CD4-positive, alpha-beta memory T cell (primary cell): Measurements from ENCODE around the gene TMEM62. TPM values are rescaled to one million over a fixed set of nuclear protein-coding genes. Genes with fewer than 3 reads are reported as not detected.
A peak's percentile ranks its signal among the peaks of the same experiment; 100 is the strongest.

Experiments
- CTCF ChIA-PET: fragments of 350-600 bp; sonication (Branson Sonifier 250); formaldehyde crosslinking; loops from one replicate; lab custom pipeline; 2021; ENCODE audit warnings: inconsistent platforms; ENCODE audit not compliant: partially characterized antibody; lab: Charles Lee
- POLR2A ChIA-PET: fragments of 350-600 bp; sonication (Branson Sonifier 250); formaldehyde crosslinking; loops from one replicate; lab custom pipeline; 2021; ENCODE audit not compliant: partially characterized antibody; lab: Charles Lee
- DNase-seq, 5 donors: peaks; one replicate each; pipeline versions ENCODE4 v3.0.0 to v3.0.0-alpha.2; 2020 to 2022; ENCODE audit warnings: mixed read lengths in 1 of 5
- H3K27ac ChIP-seq: one replicate; pipeline ENCODE4 v1.7.0; 2013; ENCODE audit warnings: low read depth, low read length
- H3K27me3 ChIP-seq: 2 replicates; pipeline ENCODE4 v1.7.0; 2013; ENCODE audit warnings: mild to moderate bottlenecking, low read length, moderate library complexity; ENCODE audit not compliant: insufficient read depth
- H3K36me3 ChIP-seq: 2 replicates; pipeline ENCODE4 v1.7.0; 2013; ENCODE audit warnings: mild to moderate bottlenecking, low read length, moderate library complexity; ENCODE audit not compliant: insufficient read depth
- H3K4me1 ChIP-seq: 2 replicates; pipeline ENCODE4 v1.7.0; 2013; ENCODE audit warnings: mild to moderate bottlenecking, low read length, moderate library complexity; ENCODE audit not compliant: insufficient read depth
- H3K4me3 ChIP-seq, 2 donors: one replicate each; pipeline ENCODE4 v1.7.0; 2013; ENCODE audit warnings: low read length in 2 of 2, mild to moderate bottlenecking in 1 of 2
- H3K9me3 ChIP-seq, 2 donors: one replicate each; pipeline ENCODE4 v1.7.0; 2013; ENCODE audit warnings: low read length in 2 of 2, control low read depth in 1 of 2; ENCODE audit not compliant: control insufficient read depth in 1 of 2
- H3K27ac Mint-ChIP-seq, 7 donors: one replicate each; pipeline ENCODE4 v1.8.0; 2020 to 2021; ENCODE audit warnings: mixed read lengths in 7 of 7, mild to moderate bottlenecking in 6 of 7, inconsistent platforms in 3 of 7, moderate library complexity in 3 of 7
- H3K27me3 Mint-ChIP-seq, 2 donors: one replicate each; pipeline ENCODE4 v1.8.0; 2020 to 2021; ENCODE audit warnings: mixed read lengths in 2 of 2
- H3K36me3 Mint-ChIP-seq, 2 donors: one replicate each; pipeline ENCODE4 v1.8.0; 2020 to 2021; ENCODE audit warnings: mixed read lengths in 2 of 2, inconsistent platforms in 1 of 2, mild to moderate bottlenecking in 1 of 2
- H3K4me1 Mint-ChIP-seq, 4 donors: one replicate each; pipeline ENCODE4 v1.8.0; 2020 to 2021; ENCODE audit warnings: mixed read lengths in 4 of 4, mild to moderate bottlenecking in 1 of 4
- H3K4me3 Mint-ChIP-seq, 8 donors: one replicate each; pipeline ENCODE4 v1.8.0; 2020 to 2021; ENCODE audit warnings: mixed read lengths in 8 of 8, mild to moderate bottlenecking in 7 of 8, moderate library complexity in 6 of 8, inconsistent platforms in 3 of 8
- H3K9me3 Mint-ChIP-seq, 8 donors: one replicate each; pipeline ENCODE4 v1.8.0; 2020 to 2021; ENCODE audit warnings: mixed read lengths in 8 of 8, mild to moderate bottlenecking in 5 of 8, inconsistent platforms in 3 of 8, moderate library complexity in 1 of 8
- intact Hi-C: fragments of 100-400 bp; cut with micrococcal nuclease; formaldehyde crosslinking; loops from one replicate; pipeline ENCODE4 v1.15.1; 2023
- polyA plus RNA-seq, 2 donors: library from polyadenylated mRNA; unstranded; fragments of 300-500 nt; fragmentation: Illumina TruSeq; gene quantifications; one replicate each; pipeline ENCODE4 v1.2.3, GENCODE V29; 2021
- total RNA-seq, 2 experiments: library from RNA; stranded (reverse); gene quantifications; one replicate each; pipeline ENCODE4 v1.2.3, GENCODE V29; 2021

The TMEM62 gene
- total and polyA plus RNA-seq, 4 experiments from 2014 or later, result 3.2 to 17.4 (median 12.1) TPM

GRCh38 chr15:43132830-43133429 is 456 bp upstream of the TMEM62 start:
- ChIA-PET POLR2A (interaction anchor here (0.6 to 2.4 kb wide), 7 partner anchors 11 to 1731 kb away, joined by 3 to 7 read pairs (median 3); partner anchors contain the start of genes CCNDBP1, NDUFAF1 and UBR1), CTCF (no interaction called here)
- Mint-ChIP-seq H3K9me3 (peaks cover 0 to 10% (median 5%) of the 10 kb centered on the region in 8 donors), H3K4me1 (peaks cover 11 to 30% (median 20%) of the 10 kb centered on the region in 4 donors), H3K36me3 (peaks cover 18 to 22% of the 10 kb centered on the region in 2 donors), H3K27ac (peak overlapping the region; percentile 83 to 97 (median 94)), H3K4me3 (peak overlapping the region; percentile 87 to 98 (median 92)), H3K27me3 (peaks cover 2 to 4% of the 10 kb centered on the region in 2 donors)
- H3K36me3 ChIP-seq, result peaks cover 6% of the 10 kb centered on the region
- intact Hi-C loops, result loop anchor here (1.0 to 5.0 kb wide), 3 partner anchors 10 to 54 kb away; partner anchors contain the start of genes CCNDBP1 and UBR1
- H3K9me3 ChIP-seq, result no peaks in the 10 kb centered on the region
- no peaks in the 10 kb centered on the region for H3K27me3 ChIP-seq
- H3K4me3 ChIP-seq, result peak overlapping the region; percentile 81 to 88
- DNase-seq, result no peak
- peak overlapping the region; percentile 72 for H3K27ac ChIP-seq
- peaks cover 18% of the 10 kb centered on the region for H3K4me1 ChIP-seq

GRCh38 chr15:43134157-43134635 is 810 bp downstream of the TMEM62 start:
- peak overlapping the region; percentile 81 to 88 for H3K4me3 ChIP-seq
- peaks cover 18% of the 10 kb centered on the region for H3K4me1 ChIP-seq
- ChIA-PET POLR2A (interaction anchor here (1.0 to 2.4 kb wide), 5 partner anchors 12 to 1732 kb away, joined by 3 to 7 read pairs (median 7); partner anchors contain the start of genes CCNDBP1, NDUFAF1 and UBR1), CTCF (interaction anchor here (1.1 kb wide), 1 partner anchor 61 kb away, joined by 3 read pairs; no protein-coding TSS in a partner anchor)
- Mint-ChIP-seq H3K4me3 (peak overlapping the region; percentile 90 to 96 (median 92)), H3K4me1 (peaks cover 11 to 30% (median 22%) of the 10 kb centered on the region in 4 donors), H3K27me3 (peaks cover 0 to 2% of the 10 kb centered on the region in 2 donors), H3K27ac (peak overlapping the region; percentile 77 to 94 (median 92)), H3K36me3 (peaks cover 23 to 32% of the 10 kb centered on the region in 2 donors), H3K9me3 (peaks cover 0 to 3% (median 0%) of the 10 kb centered on the region in 8 donors)
- H3K27ac ChIP-seq, result peak overlapping the region; percentile 72
- intact Hi-C loops, result loop anchor here (5.0 kb wide), 1 partner anchor 53 kb away; the partner anchor contains the start of gene CCNDBP1
- no peaks in the 10 kb centered on the region for H3K9me3 ChIP-seq
- no peaks in the 10 kb centered on the region for H3K27me3 ChIP-seq
- DNase-seq, result peak in 1 of 5 donors; percentile 41
- peaks cover 10% of the 10 kb centered on the region for H3K36me3 ChIP-seq

GRCh38 chr15:43135351-43135750 is 2.0 kb downstream of the TMEM62 start:
- Histone ChIP-seq H3K4me1 (peaks cover 18% of the 10 kb centered on the region), H3K27me3 (no peaks in the 10 kb centered on the region), H3K36me3 (peaks cover 14% of the 10 kb centered on the region), H3K4me3 (no peak overlapping the region), H3K9me3 (no peaks in the 10 kb centered on the region), H3K27ac (no peak overlapping the region)
- Mint-ChIP-seq H3K36me3 (peaks cover 31 to 44% of the 10 kb centered on the region in 2 donors), H3K4me1 (peaks cover 11 to 30% (median 22%) of the 10 kb centered on the region in 4 donors), H3K9me3 (no peaks in the 10 kb centered on the region), H3K27me3 (peaks cover 0 to 2% of the 10 kb centered on the region in 2 donors), H3K4me3 (peak overlapping the region in 1 of 8 donors; percentile 43), H3K27ac (peak overlapping the region in 1 of 7 donors; percentile 53)
- intact Hi-C loops, result no loop called here
- ChIA-PET POLR2A (no interaction called here), CTCF (no interaction called here)
- no peak for DNase-seq

- Mint-ChIP-seq H3K27ac (no peak overlapping the region), H3K27me3 (no peaks in the 10 kb centered on the region), H3K4me3 (peak overlapping the region in 4 of 8 donors; percentile 2 to 18 (median 16)), H3K9me3 (no peaks in the 10 kb centered on the region), H3K4me1 (peaks cover 16 to 32% (median 17%) of the 10 kb centered on the region in 4 donors), H3K36me3 (peaks cover 36 to 43% of the 10 kb centered on the region in 2 donors)
- no peak for DNase-seq
- peaks cover 16% of the 10 kb centered on the region for H3K4me1 ChIP-seq
- no peak overlapping the region for H3K4me3 ChIP-seq
- H3K36me3 ChIP-seq, result peaks cover 12% of the 10 kb centered on the region
- intact Hi-C loops, result no loop called here
- H3K9me3 ChIP-seq, result no peaks in the 10 kb centered on the region
- no peak overlapping the region for H3K27ac ChIP-seq
- POLR2A ChIA-PET, result no interaction called here
- H3K27me3 ChIP-seq, result no peaks in the 10 kb centered on the region
- CTCF ChIA-PET, result no interaction called here
Observed at GRCh38 chr15:43143203-43143941, 10.0 kb downstream of the TMEM62 start.

- Mint-ChIP-seq H3K27ac (peak overlapping the region in 2 of 7 donors; percentile 2 to 41), H3K36me3 (peaks cover 31 to 37% of the 10 kb centered on the region in 2 donors)
- peaks cover 12% of the 10 kb centered on the region for H3K36me3 ChIP-seq
Observed at GRCh38 chr15:43144512-43144911, 11.1 kb downstream of the TMEM62 start.

GRCh38 chr15:43146184-43146583 is 12.8 kb downstream of the TMEM62 start:
- ChIA-PET CTCF (no interaction called here), POLR2A (no interaction called here)
- Mint-ChIP-seq H3K36me3 (peaks cover 14 to 20% of the 10 kb centered on the region in 2 donors), H3K9me3 (no peaks in the 10 kb centered on the region), H3K27ac (no peak overlapping the region), H3K4me3 (no peak overlapping the region), H3K4me1 (peaks cover 16 to 32% (median 18%) of the 10 kb centered on the region in 4 donors), H3K27me3 (no peaks in the 10 kb centered on the region)
- DNase-seq, result no peak
- Histone ChIP-seq H3K36me3 (peaks cover 5% of the 10 kb centered on the region), H3K4me1 (peaks cover 23% of the 10 kb centered on the region), H3K27me3 (no peaks in the 10 kb centered on the region), H3K27ac (no peak overlapping the region), H3K4me3 (no peak overlapping the region), H3K9me3 (no peaks in the 10 kb centered on the region)
- intact Hi-C loops, result no loop called here

More at GRCh38 chr15:43144512-43144911, 11.1 kb downstream of the TMEM62 start:
- no peak for DNase-seq
- Mint-ChIP-seq H3K9me3 (no peaks in the 10 kb centered on the region), H3K4me3 (peak overlapping the region in 2 of 8 donors; percentile 7 to 9), H3K4me1 (peaks cover 16 to 32% (median 18%) of the 10 kb centered on the region in 4 donors), H3K27me3 (no peaks in the 10 kb centered on the region)
- Histone ChIP-seq H3K27me3 (no peaks in the 10 kb centered on the region), H3K4me3 (no peak overlapping the region), H3K27ac (no peak overlapping the region), H3K9me3 (no peaks in the 10 kb centered on the region), H3K4me1 (peaks cover 16% of the 10 kb centered on the region)
- POLR2A ChIA-PET, result no interaction called here
- CTCF ChIA-PET, result no interaction called here
- intact Hi-C loops, result no loop called here
